Neural progenitor cell (in vitro differentiated cells): ENCODE measurements around the gene SALL1. TPM values are rescaled to one million over a fixed set of nuclear protein-coding genes. Genes with fewer than 3 reads are reported as not detected.

Experiments
- DNase-seq: peaks from one replicate; pipeline ENCODE4 v3.0.0-alpha.2; 2016; ENCODE audit warnings: low spot score
- H2AFZ ChIP-seq: fragments of 200-600 bp; sonication (generic); replicated peaks from 2 replicates; pipeline ENCODE4 v1.6.1; 2016; ENCODE audit warnings: antibody characterized with exemption
- H3F3A ChIP-seq: fragments of 200-600 bp; sonication (generic); 2 replicates; pipeline ENCODE4 v1.6.1; 2016; ENCODE audit warnings: antibody characterized with exemption, low read depth
- H3K27ac ChIP-seq: fragments of 200-600 bp; sonication (generic); 2 replicates; pipeline ENCODE4 v1.5.1; 2016; ENCODE audit warnings: mild to moderate bottlenecking
- H3K27me3 ChIP-seq: fragments of 200-600 bp; sonication (generic); 2 replicates; pipeline ENCODE4 v1.6.1; 2016; ENCODE audit warnings: mild to moderate bottlenecking, moderate library complexity
- H3K36me3 ChIP-seq: fragments of 200-600 bp; sonication (generic); 2 replicates; pipeline ENCODE4 v1.5.1; 2016
- H3K4me1 ChIP-seq: fragments of 200-600 bp; sonication (generic); 2 replicates; pipeline ENCODE4 v1.6.1; 2016; ENCODE audit warnings: mixed run types
- H3K4me2 ChIP-seq: fragments of 200-600 bp; sonication (generic); 2 replicates; pipeline ENCODE4 v1.6.1; 2016
- H3K4me3 ChIP-seq: fragments of 200-600 bp; sonication (generic); 2 replicates; pipeline ENCODE4 v1.5.1; 2016
- H3K79me2 ChIP-seq: fragments of 200-600 bp; sonication (generic); 2 replicates; pipeline ENCODE4 v1.6.1; 2016; ENCODE audit warnings: low read depth
- H3K9ac ChIP-seq: fragments of 200-600 bp; sonication (generic); 2 replicates; pipeline ENCODE4 v1.6.1; 2016
- H3K9me3 ChIP-seq: fragments of 200-600 bp; sonication (generic); 2 replicates; pipeline ENCODE4 v1.5.1; 2016; ENCODE audit warnings: low read depth
- H4K20me1 ChIP-seq: fragments of 200-600 bp; sonication (generic); 2 replicates; pipeline ENCODE4 v1.6.1; 2016; ENCODE audit warnings: low read depth
- H3K27ac Mint-ChIP-seq: 3 replicates; pipeline ENCODE4 v1.8.0; 2021; ENCODE audit warnings: mixed read lengths
- H3K27me3 Mint-ChIP-seq: 2 replicates; pipeline ENCODE4 v1.8.0; 2022; ENCODE audit warnings: low read depth, mild to moderate bottlenecking, inconsistent platforms, moderate library complexity, mixed read lengths; ENCODE audit not compliant: insufficient read depth
- H3K36me3 Mint-ChIP-seq: 3 replicates; pipeline ENCODE4 v1.8.0; 2021; ENCODE audit warnings: mixed read lengths
- H3K4me1 Mint-ChIP-seq: 3 replicates; pipeline ENCODE4 v1.8.0; 2021; ENCODE audit warnings: mixed read lengths
- H3K4me3 Mint-ChIP-seq: 3 replicates; pipeline ENCODE4 v1.8.0; 2021; ENCODE audit warnings: mild to moderate bottlenecking, moderate library complexity, mixed read lengths
- H3K9me3 Mint-ChIP-seq: 3 replicates; pipeline ENCODE4 v1.8.0; 2020; ENCODE audit warnings: mixed read lengths
- EZH2 ChIP-seq: fragments of 200-600 bp; sonication (generic); IDR thresholded peaks from 2 replicates; pipeline ENCODE4 v1.6.1; 2017; ENCODE audit warnings: antibody characterized with exemption, mild to moderate bottlenecking, moderate library complexity
- EZH2phosphoT487 ChIP-seq: fragments of 200-600 bp; sonication (generic); IDR thresholded peaks from 2 replicates; pipeline ENCODE4 v1.6.1; 2017; ENCODE audit warnings: antibody characterized with exemption
- total RNA-seq: library from RNA; depleted of rRNA; stranded (reverse); fragments of >200 nt; gene quantifications from 2 replicates; pipeline ENCODE4 v1.2.3, GENCODE V29; 2015; ENCODE audit warnings: low replicate concordance
- TF ChIP-seq, protein P1 (sequence below): fragments of 200-600 bp; sonication (generic); IDR thresholded peaks from 2 replicates; pipeline ENCODE4 v1.5.1; 2017; ENCODE audit warnings: antibody characterized with exemption, mild to moderate bottlenecking

SALL1 gene
- total RNA-seq, 1 donor from 2014 or later, result 50.3 TPM

DNA sequence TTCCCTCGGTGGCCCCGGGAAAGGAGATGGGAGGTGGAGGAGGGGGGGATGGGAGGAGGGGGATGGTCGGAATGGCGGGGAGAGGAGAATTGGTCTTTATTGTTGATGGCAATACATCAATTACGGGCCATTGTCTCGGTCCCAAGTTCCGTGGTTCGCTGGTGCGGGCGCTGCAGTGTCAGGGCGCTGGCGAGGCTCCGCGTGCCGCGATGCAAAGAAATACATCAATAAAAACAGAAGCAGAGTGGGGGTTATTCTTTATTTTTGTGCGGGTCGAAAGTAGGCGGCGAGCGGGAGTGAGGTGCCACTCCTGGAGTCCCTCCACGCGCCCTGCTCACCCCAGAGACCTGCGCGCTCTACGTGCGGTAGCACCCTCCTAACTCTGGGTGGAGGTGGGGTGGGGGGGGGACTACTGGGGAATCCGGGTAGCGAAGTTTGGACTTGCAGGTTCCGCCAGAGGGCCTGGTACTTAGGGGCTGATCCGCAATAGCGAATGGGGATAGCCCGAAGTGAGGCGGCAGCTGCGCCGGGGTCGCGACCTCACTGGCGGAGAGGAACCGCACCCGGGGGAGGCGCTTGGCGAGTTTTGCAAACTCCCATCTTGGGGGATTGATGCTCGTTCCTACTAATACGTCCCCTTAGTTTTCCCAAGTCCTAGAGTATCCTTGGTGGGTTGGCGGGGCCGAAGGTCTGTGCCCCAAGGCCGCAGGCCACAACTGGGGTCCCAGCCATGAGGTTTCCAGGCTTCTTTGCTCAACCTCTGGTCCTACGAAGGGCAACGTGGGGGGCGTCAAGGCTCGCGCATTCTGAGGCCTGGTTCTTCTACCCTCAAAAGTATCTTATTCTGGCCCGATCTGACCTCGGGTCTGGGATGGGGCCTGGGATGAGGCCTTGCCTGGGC lies 3.5 kb upstream of the SALL1 start:
- H3K27me3 ChIP-seq, result peaks cover 24% of the 10 kb centered on the region
- no peak overlapping the region for H3K27ac Mint-ChIP-seq
- H3K27me3 Mint-ChIP-seq, result peaks cover 40% of the 10 kb centered on the region
- peak; percentile 84 for DNase-seq
- no peak overlapping the region for H2AFZ ChIP-seq
- H3K36me3 ChIP-seq, result no peaks in the 10 kb centered on the region
- H3K9me3 Mint-ChIP-seq, result no peaks in the 10 kb centered on the region
- peaks cover 26% of the 10 kb centered on the region for H3K4me1 ChIP-seq
- H3K79me2 ChIP-seq, result peaks cover 62% of the 10 kb centered on the region
- H3K9ac ChIP-seq, result no peak overlapping the region
- peaks cover 2% of the 10 kb centered on the region for H4K20me1 ChIP-seq
- peak overlapping the region; percentile 97 for H3K4me3 ChIP-seq
- TF ChIP-seq, protein P1, sequence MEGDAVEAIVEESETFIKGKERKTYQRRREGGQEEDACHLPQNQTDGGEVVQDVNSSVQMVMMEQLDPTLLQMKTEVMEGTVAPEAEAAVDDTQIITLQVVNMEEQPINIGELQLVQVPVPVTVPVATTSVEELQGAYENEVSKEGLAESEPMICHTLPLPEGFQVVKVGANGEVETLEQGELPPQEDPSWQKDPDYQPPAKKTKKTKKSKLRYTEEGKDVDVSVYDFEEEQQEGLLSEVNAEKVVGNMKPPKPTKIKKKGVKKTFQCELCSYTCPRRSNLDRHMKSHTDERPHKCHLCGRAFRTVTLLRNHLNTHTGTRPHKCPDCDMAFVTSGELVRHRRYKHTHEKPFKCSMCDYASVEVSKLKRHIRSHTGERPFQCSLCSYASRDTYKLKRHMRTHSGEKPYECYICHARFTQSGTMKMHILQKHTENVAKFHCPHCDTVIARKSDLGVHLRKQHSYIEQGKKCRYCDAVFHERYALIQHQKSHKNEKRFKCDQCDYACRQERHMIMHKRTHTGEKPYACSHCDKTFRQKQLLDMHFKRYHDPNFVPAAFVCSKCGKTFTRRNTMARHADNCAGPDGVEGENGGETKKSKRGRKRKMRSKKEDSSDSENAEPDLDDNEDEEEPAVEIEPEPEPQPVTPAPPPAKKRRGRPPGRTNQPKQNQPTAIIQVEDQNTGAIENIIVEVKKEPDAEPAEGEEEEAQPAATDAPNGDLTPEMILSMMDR, result peak; percentile 11
- TF ChIP-seq EZH2phosphoT487 (no peak), EZH2 (peak; percentile 6)
- no peaks in the 10 kb centered on the region for H3K36me3 Mint-ChIP-seq
- H3K4me1 Mint-ChIP-seq, result peaks cover 38% of the 10 kb centered on the region
- peaks cover 60% of the 10 kb centered on the region for H3F3A ChIP-seq
- peak overlapping the region; percentile 98 for H3K4me2 ChIP-seq
- peak overlapping the region; percentile 87 for H3K4me3 Mint-ChIP-seq
- peak overlapping the region; percentile 97 for H3K27ac ChIP-seq
- no peaks in the 10 kb centered on the region for H3K9me3 ChIP-seq

DNA sequence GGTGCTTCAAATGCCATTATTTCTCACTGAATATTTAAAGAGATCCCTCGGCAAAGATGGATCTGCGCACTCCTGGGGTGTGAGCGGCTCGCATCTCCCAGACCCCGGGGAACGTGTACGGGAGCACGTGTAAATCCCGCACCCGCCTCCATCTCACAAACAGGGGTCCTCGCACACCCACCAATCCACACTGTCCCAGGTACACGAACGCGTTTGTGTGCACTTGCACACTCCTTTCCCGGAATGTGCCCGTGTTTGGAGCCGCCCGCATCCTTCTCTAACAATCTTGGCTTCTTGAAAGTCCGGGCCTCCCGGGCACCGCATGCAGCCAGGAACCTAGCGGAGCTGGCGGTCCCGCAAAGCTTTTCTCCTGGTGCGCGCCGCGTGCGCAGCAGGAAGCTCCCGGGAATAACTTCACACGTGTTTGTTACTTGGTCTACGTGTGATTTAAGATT lies 2.5 kb upstream of the SALL1 start:
- no peaks in the 10 kb centered on the region for H3K36me3 Mint-ChIP-seq
- peaks cover 60% of the 10 kb centered on the region for H3F3A ChIP-seq
- TF ChIP-seq EZH2, result peak; percentile 34
- TF ChIP-seq EZH2phosphoT487, result no peak
- TF ChIP-seq, protein P1, result no peak
- H3K36me3 ChIP-seq, result no peaks in the 10 kb centered on the region
- H3K27ac ChIP-seq, result peak overlapping the region; percentile 97
- peak overlapping the region; percentile 98 for H3K4me2 ChIP-seq
- H3K9ac ChIP-seq, result peak overlapping the region; percentile 70
- H3K27ac Mint-ChIP-seq, result peak overlapping the region; percentile 54
- H3K4me1 Mint-ChIP-seq, result peaks cover 43% of the 10 kb centered on the region
- H3K79me2 ChIP-seq, result peaks cover 71% of the 10 kb centered on the region
- H3K9me3 ChIP-seq, result no peaks in the 10 kb centered on the region
- DNase-seq, result peak; percentile 76
- no peak overlapping the region for H2AFZ ChIP-seq
- H3K9me3 Mint-ChIP-seq, result no peaks in the 10 kb centered on the region
- H3K4me3 Mint-ChIP-seq, result peak overlapping the region; percentile 87
- peaks cover 11% of the 10 kb centered on the region for H4K20me1 ChIP-seq
- H3K27me3 ChIP-seq, result peaks cover 24% of the 10 kb centered on the region
- H3K27me3 Mint-ChIP-seq, result peaks cover 40% of the 10 kb centered on the region
- H3K4me3 ChIP-seq, result peak overlapping the region; percentile 97
- peaks cover 26% of the 10 kb centered on the region for H3K4me1 ChIP-seq

DNA sequence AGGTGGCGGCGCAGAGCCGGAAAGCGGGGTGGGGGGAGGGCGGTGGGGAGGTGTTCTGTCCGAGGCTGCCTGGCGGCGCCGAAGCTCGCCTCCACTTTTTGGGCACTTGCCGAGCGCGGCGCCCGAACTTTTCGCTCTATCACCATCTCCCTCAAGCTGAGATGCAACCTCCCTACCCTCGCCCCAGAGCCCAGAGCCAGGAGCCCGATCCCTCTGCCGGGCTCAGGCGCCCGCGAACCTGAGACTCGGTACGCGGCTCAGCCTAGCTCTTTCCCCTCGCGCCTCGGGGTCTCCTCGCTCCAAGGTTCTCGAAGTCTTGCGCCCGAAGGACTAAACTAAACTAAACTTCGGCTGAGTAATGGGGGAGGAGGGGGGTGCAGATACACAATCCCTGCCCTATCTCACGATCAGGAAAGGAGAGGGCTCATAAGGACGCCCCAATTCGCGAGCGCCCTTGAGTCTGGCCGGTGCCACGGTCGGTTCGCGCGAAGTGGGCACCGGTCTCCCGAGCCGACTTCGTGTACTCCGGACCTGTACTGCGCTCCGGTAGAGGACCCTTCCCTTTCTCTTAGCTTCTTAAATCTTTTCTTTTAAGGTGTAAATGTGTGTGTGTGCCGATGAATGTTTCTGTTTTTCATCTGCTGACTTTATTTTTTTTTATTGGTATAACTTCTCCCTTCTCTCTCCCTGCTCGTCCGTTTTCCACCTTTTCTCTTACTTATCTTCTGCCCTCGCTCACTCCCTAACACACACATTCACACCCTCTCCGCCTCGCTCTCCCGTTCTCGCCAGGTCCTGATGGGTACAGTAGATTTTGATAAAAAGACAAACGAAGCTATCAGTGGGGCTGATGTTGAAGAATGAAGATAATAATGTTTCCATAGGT lies 1.9 kb upstream of the SALL1 start:
- peaks cover 23% of the 10 kb centered on the region for H3K27me3 ChIP-seq
- H4K20me1 ChIP-seq, result peaks cover 18% of the 10 kb centered on the region
- peaks cover 60% of the 10 kb centered on the region for H3F3A ChIP-seq
- peak overlapping the region; percentile 70 for H3K9ac ChIP-seq
- peak overlapping the region; percentile 97 for H3K4me3 ChIP-seq
- H3K36me3 Mint-ChIP-seq, result no peaks in the 10 kb centered on the region
- no peaks in the 10 kb centered on the region for H3K9me3 Mint-ChIP-seq
- H3K4me2 ChIP-seq, result peak overlapping the region; percentile 98
- H2AFZ ChIP-seq, result no peak overlapping the region
- no peak for TF ChIP-seq EZH2phosphoT487
- TF ChIP-seq, protein P1, result no peak
- no peak for TF ChIP-seq EZH2
- peaks cover 50% of the 10 kb centered on the region for H3K4me1 Mint-ChIP-seq
- peak; percentile 34 for DNase-seq
- peak overlapping the region; percentile 97 for H3K27ac ChIP-seq
- H3K27me3 Mint-ChIP-seq, result peaks cover 40% of the 10 kb centered on the region
- peak overlapping the region; percentile 96 for H3K27ac Mint-ChIP-seq
- no peaks in the 10 kb centered on the region for H3K9me3 ChIP-seq
- H3K4me1 ChIP-seq, result peaks cover 27% of the 10 kb centered on the region
- no peaks in the 10 kb centered on the region for H3K36me3 ChIP-seq
- peak overlapping the region; percentile 87 for H3K4me3 Mint-ChIP-seq
- peaks cover 78% of the 10 kb centered on the region for H3K79me2 ChIP-seq
